SK-N-MC (cell line): ENCODE results near the gene TPSG1.
"Not testable (repeated sequence)": the region's sequence is repeated elsewhere in the genome, so short reads cannot be mapped to it uniquely, and the experiment has no call there.

ENCODE experiments used
- DNase-seq: peaks from one replicate; pipeline ENCODE4 v3.0.0-alpha.2; 2011; ENCODE audit warnings: low read depth, low spot score
- H3K27ac ChIP-seq: fragments of 200-600 bp; sonication (generic); 2 replicates; pipeline ENCODE4 v1.5.1; 2016; ENCODE audit warnings: mixed run types
- H3K36me3 ChIP-seq: fragments of 200-600 bp; sonication (generic); 2 replicates; pipeline ENCODE4 v1.6.1; 2017; ENCODE audit warnings: antibody characterized with exemption, low read length, mixed read lengths; ENCODE audit not compliant: insufficient read depth
- H3K4me3 ChIP-seq: fragments of 200-600 bp; sonication (generic); 2 replicates; pipeline ENCODE4 v1.5.1; 2016
- H3K9ac ChIP-seq: fragments of 200-600 bp; sonication (generic); 2 replicates; pipeline ENCODE4 v1.8.0; 2017; ENCODE audit warnings: mixed run types, mixed read lengths; ENCODE audit not compliant: insufficient read length
- H3K9me3 ChIP-seq: fragments of 200-600 bp; sonication (generic); 2 replicates; pipeline ENCODE4 v1.6.1; 2017; ENCODE audit warnings: low read depth, mild to moderate bottlenecking, antibody characterized with exemption, low read length, moderate library complexity, mixed read lengths
- EZH2 ChIP-seq: fragments of 200-600 bp; sonication (generic); IDR thresholded peaks from one replicate; pipeline ENCODE4 v1.6.1; 2017; ENCODE audit warnings: antibody characterized with exemption
- FOXP2 ChIP-seq: optimal IDR thresholded peaks from 2 replicates; pipeline ENCODE3; 2011; ENCODE audit warnings: mild to moderate bottlenecking, moderate library complexity; ENCODE audit not compliant: insufficient read depth; ENCODE audit errors: extremely low read length, control extremely low read depth
- POLR2AphosphoS5 ChIP-seq: IDR thresholded peaks from 2 replicates; pipeline ENCODE4 v1.6.1; 2012; ENCODE audit warnings: mild to moderate bottlenecking, low read depth, low read length, borderline replicate concordance

Gene TPSG1

GRCh38 chr16:1193143-1193824 is 31.8 kb downstream of the TPSG1 start:
- Histone ChIP-seq H3K9ac (no peak overlapping the region), H3K9me3 (no peaks in the 10 kb centered on the region), H3K4me3 (no peak overlapping the region), H3K27ac (no peak overlapping the region), H3K36me3 (no peaks in the 10 kb centered on the region)
- TF ChIP-seq EZH2 (no peak), FOXP2 (no peak), POLR2AphosphoS5 (no peak)
- no peak for DNase-seq

- no peak overlapping the region for H3K27ac ChIP-seq
- TF ChIP-seq POLR2AphosphoS5 = no peak
- TF ChIP-seq FOXP2 = no peak
- TF ChIP-seq EZH2 = no peak
- no peak overlapping the region for H3K9ac ChIP-seq
- H3K4me3 ChIP-seq = no peak overlapping the region
- no peaks in the 10 kb centered on the region for H3K9me3 ChIP-seq
- no peaks in the 10 kb centered on the region for H3K36me3 ChIP-seq
- DNase-seq = no peak
Measured at GRCh38 chr16:1192384-1193073, 32.5 kb downstream of the TPSG1 start.

GRCh38 chr16:1190789-1191188 is 34.3 kb downstream of the TPSG1 start:
- H3K9ac ChIP-seq, H3K4me3 ChIP-seq, H3K36me3 ChIP-seq, DNase-seq, H3K27ac ChIP-seq, H3K9me3 ChIP-seq: not testable (repeated sequence)

GRCh38 chr16:1189455-1189854 is 35.6 kb downstream of the TPSG1 start:
- Histone ChIP-seq H3K27ac (no peak overlapping the region), H3K36me3 (no peaks in the 10 kb centered on the region), H3K9me3 (no peaks in the 10 kb centered on the region), H3K9ac (no peak overlapping the region), H3K4me3 (no peak overlapping the region)
- TF ChIP-seq POLR2AphosphoS5 (no peak), EZH2 (no peak)
- no peak for DNase-seq

GRCh38 chr16:1188432-1189189 is 36.5 kb downstream of the TPSG1 start:
- Histone ChIP-seq H3K9ac (no peak overlapping the region), H3K9me3 (no peaks in the 10 kb centered on the region), H3K27ac (no peak overlapping the region), H3K4me3 (no peak overlapping the region), H3K36me3 (no peaks in the 10 kb centered on the region)
- TF ChIP-seq FOXP2 (no peak), EZH2 (no peak), POLR2AphosphoS5 (no peak)
- DNase-seq = no peak

GRCh38 chr16:1185460-1186207 is 39.4 kb downstream of the TPSG1 start:
- not testable (repeated sequence) for H3K4me3 ChIP-seq, H3K27ac ChIP-seq, H3K9me3 ChIP-seq, H3K9ac ChIP-seq, DNase-seq, H3K36me3 ChIP-seq

GRCh38 chr16:1184980-1185379 is 40.1 kb downstream of the TPSG1 start:
- no peak for DNase-seq
- no peaks in the 10 kb centered on the region for H3K36me3 ChIP-seq
- no peaks in the 10 kb centered on the region for H3K9me3 ChIP-seq
- H3K27ac ChIP-seq = no peak overlapping the region
- TF ChIP-seq FOXP2 = no peak
- TF ChIP-seq POLR2AphosphoS5 = no peak
- no peak for TF ChIP-seq EZH2
- no peak overlapping the region for H3K4me3 ChIP-seq
- H3K9ac ChIP-seq = no peak overlapping the region

- TF ChIP-seq FOXP2 = no peak
- no peak for TF ChIP-seq POLR2AphosphoS5
- no peak for TF ChIP-seq EZH2
- H3K9me3 ChIP-seq = no peaks in the 10 kb centered on the region
- DNase-seq = no peak
- no peak overlapping the region for H3K9ac ChIP-seq
- H3K4me3 ChIP-seq = no peak overlapping the region
- no peaks in the 10 kb centered on the region for H3K36me3 ChIP-seq
- no peak overlapping the region for H3K27ac ChIP-seq
Measured at GRCh38 chr16:1184156-1184868, 40.8 kb downstream of the TPSG1 start.
